Astrocyte (in vitro differentiated cells and primary cell): ENCODE results near the gene PLA2G6. TPM values are rescaled to one million over a fixed set of nuclear protein-coding genes. Genes with fewer than 3 reads are reported as not detected.

Experiments used
- DNase-seq: peaks from one replicate; pipeline ENCODE4 v3.0.0-alpha.2; 2010; ENCODE audit warnings: low read depth
- FAIRE-seq: peaks from 2 replicates; lab custom pipeline; 2011; peaks lifted over from hg19 to GRCh38; lab: Jason Lieb, UNC
- H2AFZ ChIP-seq: 2 replicates; pipeline ENCODE4 v1.6.0; 2012; ENCODE audit warnings: low read depth, low read length, inconsistent platforms
- H3K27ac ChIP-seq: 2 replicates; pipeline ENCODE4 v1.5.1; 2011; ENCODE audit warnings: low read depth, low read length, inconsistent platforms
- H3K27me3 ChIP-seq: 2 replicates; pipeline ENCODE4 v1.6.0; 2011; ENCODE audit warnings: low read length, inconsistent platforms; ENCODE audit not compliant: insufficient read depth
- H3K36me3 ChIP-seq: 2 replicates; pipeline ENCODE4 v1.5.1; 2011; ENCODE audit warnings: low read length, inconsistent platforms; ENCODE audit not compliant: insufficient read depth
- H3K4me1 ChIP-seq: 2 replicates; pipeline ENCODE4 v1.5.1; 2011; ENCODE audit warnings: low read length, inconsistent platforms; ENCODE audit not compliant: insufficient read depth
- H3K4me2 ChIP-seq: 2 replicates; pipeline ENCODE4 v1.6.0; 2012; ENCODE audit warnings: low read length, inconsistent platforms
- H3K4me3 ChIP-seq: 2 replicates; pipeline ENCODE4 v1.5.1; 2011; ENCODE audit warnings: low read depth, mild to moderate bottlenecking, low read length, inconsistent platforms; ENCODE audit not compliant: insufficient read depth
- H3K79me2 ChIP-seq: 2 replicates; pipeline ENCODE4 v1.6.0; 2012; ENCODE audit warnings: mild to moderate bottlenecking, low read length, inconsistent platforms; ENCODE audit not compliant: insufficient read depth
- H3K9ac ChIP-seq: 2 replicates; pipeline ENCODE4 v1.6.0; 2012; ENCODE audit warnings: mild to moderate bottlenecking, low read length, inconsistent platforms
- H3K9me3 ChIP-seq: 2 replicates; pipeline ENCODE4 v1.5.1; 2012; ENCODE audit warnings: low read depth, mild to moderate bottlenecking, low read length, inconsistent platforms; ENCODE audit not compliant: insufficient read depth
- H4K20me1 ChIP-seq: 2 replicates; pipeline ENCODE4 v1.6.0; 2012; ENCODE audit warnings: low read length, inconsistent platforms; ENCODE audit not compliant: insufficient read depth
- H3K27ac Mint-ChIP-seq: one replicate; pipeline ENCODE4 v1.8.0; 2021; ENCODE audit warnings: mild to moderate bottlenecking, mixed read lengths; ENCODE audit not compliant: unreplicated experiment
- H3K27me3 Mint-ChIP-seq: one replicate; pipeline ENCODE4 v1.8.0; 2021; ENCODE audit warnings: low read depth, mixed read lengths; ENCODE audit not compliant: unreplicated experiment
- H3K36me3 Mint-ChIP-seq: one replicate; pipeline ENCODE4 v1.8.0; 2021; ENCODE audit warnings: low read depth, mixed read lengths; ENCODE audit not compliant: unreplicated experiment
- H3K4me1 Mint-ChIP-seq: one replicate; pipeline ENCODE4 v1.8.0; 2021; ENCODE audit warnings: low read depth, mixed read lengths; ENCODE audit not compliant: unreplicated experiment
- H3K4me3 Mint-ChIP-seq: one replicate; pipeline ENCODE4 v1.8.0; 2021; ENCODE audit warnings: mild to moderate bottlenecking, moderate library complexity, mixed read lengths; ENCODE audit not compliant: unreplicated experiment
- H3K9me3 Mint-ChIP-seq: one replicate; pipeline ENCODE4 v1.8.0; 2021; ENCODE audit warnings: mild to moderate bottlenecking, mixed read lengths; ENCODE audit not compliant: unreplicated experiment
- CTCF ChIP-seq: IDR thresholded peaks from 2 replicates; pipeline ENCODE4 v1.5.1; 2011; ENCODE audit warnings: low read depth, mild to moderate bottlenecking, inconsistent platforms, low read length, moderate library complexity; ENCODE audit not compliant: insufficient read depth
- EZH2 ChIP-seq: IDR thresholded peaks from 2 replicates; pipeline ENCODE4 v1.6.1; 2012; ENCODE audit warnings: mild to moderate bottlenecking, low read length, inconsistent platforms; ENCODE audit not compliant: insufficient read depth
- total RNA-seq: library from RNA; stranded (reverse); gene quantifications from 2 replicates; pipeline ENCODE4 v1.2.1, GENCODE V29; 2021

The PLA2G6 gene
- total RNA-seq, 1 donor from 2014 or later = 10.0 TPM

- Histone ChIP-seq H3K9ac (peak overlapping the region; percentile 34), H3K9me3 (no peaks in the 10 kb centered on the region), H3K27me3 (no peaks in the 10 kb centered on the region), H3K4me2 (peak overlapping the region; percentile 24), H3K4me1 (peaks cover 43% of the 10 kb centered on the region), H3K36me3 (no peaks in the 10 kb centered on the region), H3K79me2 (no peaks in the 10 kb centered on the region), H3K4me3 (no peak overlapping the region), H2AFZ (no peak overlapping the region), H3K27ac (peak overlapping the region; percentile 31), H4K20me1 (no peaks in the 10 kb centered on the region)
- no peaks in the 10 kb centered on the region for H3K27me3 Mint-ChIP-seq
- TF ChIP-seq EZH2 (no peak), CTCF (no peak)
- H3K36me3 Mint-ChIP-seq = peaks cover 8% of the 10 kb centered on the region
- FAIRE-seq = no peak
- H3K9me3 Mint-ChIP-seq = no peaks in the 10 kb centered on the region
- no peak overlapping the region for H3K27ac Mint-ChIP-seq
- DNase-seq = no peak
- no peak overlapping the region for H3K4me3 Mint-ChIP-seq
- H3K4me1 Mint-ChIP-seq = peaks cover 19% of the 10 kb centered on the region
These were observed 6.2 kb downstream of the PLA2G6 start for GRCh38 chr22:38175206-38176118.

GRCh38 chr22:38174626-38175025 lies 7.0 kb downstream of the PLA2G6 start:
- no peak for DNase-seq
- Histone ChIP-seq H3K36me3 (no peaks in the 10 kb centered on the region), H3K27me3 (no peaks in the 10 kb centered on the region), H2AFZ (no peak overlapping the region), H3K9ac (no peak overlapping the region), H3K4me2 (no peak overlapping the region), H3K27ac (no peak overlapping the region), H4K20me1 (no peaks in the 10 kb centered on the region), H3K79me2 (no peaks in the 10 kb centered on the region), H3K9me3 (no peaks in the 10 kb centered on the region), H3K4me3 (no peak overlapping the region), H3K4me1 (peaks cover 34% of the 10 kb centered on the region)
- TF ChIP-seq CTCF = no peak
- TF ChIP-seq EZH2 = no peak
- no peak for FAIRE-seq
- Mint-ChIP-seq H3K9me3 (no peaks in the 10 kb centered on the region), H3K4me3 (no peak overlapping the region), H3K27ac (no peak overlapping the region), H3K36me3 (peaks cover 8% of the 10 kb centered on the region), H3K4me1 (peaks cover 11% of the 10 kb centered on the region), H3K27me3 (peaks cover 3% of the 10 kb centered on the region)

GRCh38 chr22:38173641-38173906 lies 8.1 kb downstream of the PLA2G6 start:
- peaks cover 12% of the 10 kb centered on the region for H3K36me3 Mint-ChIP-seq
- no peak overlapping the region for H2AFZ ChIP-seq
- H3K79me2 ChIP-seq = no peaks in the 10 kb centered on the region
- H3K9ac ChIP-seq = no peak overlapping the region
- H3K36me3 ChIP-seq = no peaks in the 10 kb centered on the region
- DNase-seq (no peak), FAIRE-seq (no peak)
- peaks cover 6% of the 10 kb centered on the region for H3K4me1 Mint-ChIP-seq
- no peaks in the 10 kb centered on the region for H3K9me3 Mint-ChIP-seq
- H3K4me3 Mint-ChIP-seq = no peak overlapping the region
- H3K9me3 ChIP-seq = no peaks in the 10 kb centered on the region
- peaks cover 32% of the 10 kb centered on the region for H3K4me1 ChIP-seq
- no peak overlapping the region for H3K27ac ChIP-seq
- peak overlapping the region; percentile 41 for H3K27ac Mint-ChIP-seq
- peaks cover 9% of the 10 kb centered on the region for H3K27me3 Mint-ChIP-seq
- no peak for TF ChIP-seq EZH2
- H3K27me3 ChIP-seq = no peaks in the 10 kb centered on the region
- no peak overlapping the region for H3K4me3 ChIP-seq
- no peak overlapping the region for H3K4me2 ChIP-seq
- no peaks in the 10 kb centered on the region for H4K20me1 ChIP-seq
